NCI-H446 (cell line): ENCODE results near the gene ATXN7.

ENCODE experiments used
- DNase-seq, 2 experiments: peaks; one replicate each; lab custom pipeline; 2025; lab: John Stamatoyannopoulos, UW

The ATXN7 gene

GRCh38 chr3:63864008-63864964, 619 bp downstream of the ATXN7 start:
- no peak for DNase-seq

DNA sequence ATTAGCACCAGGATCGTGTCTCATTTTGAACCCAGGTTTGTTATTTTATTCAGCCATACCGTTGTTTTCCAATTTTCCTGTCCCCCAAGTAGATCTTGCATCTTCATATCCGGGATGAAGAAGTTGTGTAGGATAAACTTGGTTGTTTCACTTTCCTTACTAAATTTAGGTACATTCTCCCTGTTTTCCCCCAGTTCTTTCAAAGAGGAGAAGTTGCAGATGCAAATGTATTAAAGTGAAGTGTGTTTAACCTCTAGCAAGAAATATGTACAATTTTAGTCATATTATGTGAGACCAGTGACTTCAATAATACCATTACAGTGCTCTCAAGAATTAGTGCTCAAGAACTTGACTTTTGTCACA, 1.3 kb downstream of the ATXN7 start:
- no peak for DNase-seq

- no peak for DNase-seq
Observed at GRCh38 chr3:63867225-63867624, 3.6 kb downstream of the ATXN7 start.

- no peak for DNase-seq
Observed at GRCh38 chr3:63869940-63870614, 6.4 kb downstream of the ATXN7 start.

DNA sequence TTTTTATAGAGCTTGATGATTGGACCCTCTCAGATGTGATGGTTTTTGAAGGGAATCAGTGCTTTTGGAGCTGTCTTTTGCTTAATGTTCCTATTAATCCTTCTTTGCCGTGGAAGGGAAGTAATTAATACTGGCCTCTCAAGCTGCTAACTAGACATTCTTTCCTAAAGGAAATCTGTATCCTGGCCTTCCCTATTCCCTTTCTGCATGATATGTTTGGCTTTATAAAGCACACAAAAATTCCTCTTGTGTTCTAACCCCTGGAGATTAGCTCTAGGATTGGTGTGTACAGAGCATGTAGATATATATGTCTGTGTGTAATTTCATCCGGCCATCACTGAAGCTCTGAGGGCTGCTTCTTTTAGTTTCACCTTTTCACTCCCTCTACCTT, 6.9 kb downstream of the ATXN7 start:
- no peak for DNase-seq

DNA sequence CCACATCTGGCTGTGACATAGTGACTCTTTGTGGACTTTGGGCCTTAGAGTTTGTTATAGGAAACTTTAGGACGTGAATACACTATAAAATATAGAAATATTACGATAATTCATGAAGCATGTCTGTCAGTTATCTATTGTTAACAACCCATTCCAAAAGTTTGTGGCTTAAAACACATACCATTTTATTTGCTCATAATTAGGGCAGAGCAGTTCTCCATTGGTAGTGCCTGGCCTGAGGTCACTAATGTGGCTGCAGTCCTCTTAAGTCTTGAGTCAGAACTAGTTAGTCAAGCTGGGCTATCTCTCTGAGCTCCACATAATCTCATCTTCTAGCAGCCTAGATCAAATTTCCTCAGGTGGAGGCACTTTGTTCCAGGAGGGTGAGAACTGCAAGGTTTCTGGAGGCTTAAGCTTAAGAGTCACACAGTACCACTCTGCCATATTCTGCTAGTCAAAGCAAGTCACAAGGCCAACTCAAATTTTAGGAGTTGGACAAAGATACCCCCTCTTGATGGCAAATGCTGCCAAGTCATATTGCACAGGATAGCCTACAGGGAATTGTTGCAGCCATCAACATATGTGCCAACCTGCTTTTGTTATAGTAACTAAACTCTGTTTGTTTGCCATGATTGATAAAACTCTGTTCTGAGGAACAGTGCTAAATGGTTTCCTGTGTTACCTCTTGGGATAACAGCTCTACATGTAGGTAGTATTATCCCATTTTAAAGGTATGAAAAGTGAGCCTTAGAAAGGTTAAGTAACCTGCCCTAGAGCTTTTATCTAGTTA, 8.7 kb downstream of the ATXN7 start:
- no peak for DNase-seq

DNA sequence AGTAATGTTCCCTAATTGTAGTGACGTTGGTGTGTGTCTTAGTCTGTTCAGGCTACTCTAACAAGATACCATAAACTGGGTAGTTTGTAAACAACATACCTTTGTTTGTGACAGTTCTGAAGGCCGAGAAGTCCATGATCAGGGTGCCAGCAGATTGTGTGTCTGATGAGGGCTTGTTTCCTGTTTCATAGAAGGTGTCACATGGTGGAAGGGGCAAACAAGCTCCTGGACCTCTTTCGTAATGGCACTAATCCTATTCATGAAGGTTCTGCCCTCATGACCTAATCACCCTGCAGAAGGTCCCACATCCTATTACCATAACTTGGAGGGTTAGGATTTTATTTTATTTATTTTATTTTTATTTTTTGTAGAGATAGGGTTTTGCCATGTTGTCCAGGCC, 11.1 kb downstream of the ATXN7 start:
- DNase-seq: no peak

DNA sequence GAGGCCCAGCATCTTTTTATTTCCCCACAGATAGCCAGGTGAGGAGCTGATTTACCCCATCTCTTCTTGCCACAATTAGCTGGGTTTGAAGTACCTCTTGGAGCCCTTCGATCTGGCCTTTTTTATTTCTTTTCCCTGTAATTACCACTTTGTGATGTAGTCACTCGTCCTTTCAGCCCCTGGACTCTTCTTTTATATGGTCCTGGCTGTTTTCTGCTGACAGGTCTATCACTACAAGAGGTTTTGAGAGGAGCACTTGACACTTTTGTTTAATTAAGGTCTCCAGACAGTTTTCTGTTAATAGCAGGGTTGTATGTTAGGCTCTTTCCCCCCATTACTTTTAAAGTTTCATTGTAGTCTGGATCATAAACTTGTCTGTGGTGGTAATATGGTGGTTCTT, 11.8 kb downstream of the ATXN7 start:
- DNase-seq: no peak

GRCh38 chr3:63876260-63876659, 12.6 kb downstream of the ATXN7 start:
- no peak for DNase-seq

- DNase-seq: no peak
Observed at GRCh38 chr3:63877737-63878393, 14.2 kb downstream of the ATXN7 start.

GRCh38 chr3:63878394-63879060, 14.9 kb downstream of the ATXN7 start:
- no peak for DNase-seq

DNA sequence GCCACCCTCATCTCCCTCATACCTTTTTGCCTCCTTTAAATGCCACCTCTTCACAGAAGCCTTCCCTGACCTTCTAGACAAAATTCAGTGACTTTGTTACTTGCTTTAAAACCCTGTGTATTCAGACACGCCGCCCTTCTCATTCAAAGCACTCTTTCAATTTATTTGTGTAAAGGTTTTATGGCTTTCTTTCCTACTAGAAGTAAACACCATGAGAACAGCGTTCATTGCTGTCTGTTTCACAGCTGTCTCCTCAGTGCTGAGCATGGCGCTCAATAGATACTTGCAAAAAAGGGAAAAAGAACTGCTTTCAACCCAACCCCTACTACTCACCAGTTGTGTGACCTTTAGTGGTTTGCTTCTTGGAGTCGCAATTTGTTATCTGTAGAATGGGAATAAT, 17.0 kb downstream of the ATXN7 start:
- no peak for DNase-seq

- DNase-seq: no peak
Observed at GRCh38 chr3:63886858-63887257, 23.2 kb downstream of the ATXN7 start.

- no peak for DNase-seq
Observed at GRCh38 chr3:63891518-63891917, 27.9 kb downstream of the ATXN7 start.

DNA sequence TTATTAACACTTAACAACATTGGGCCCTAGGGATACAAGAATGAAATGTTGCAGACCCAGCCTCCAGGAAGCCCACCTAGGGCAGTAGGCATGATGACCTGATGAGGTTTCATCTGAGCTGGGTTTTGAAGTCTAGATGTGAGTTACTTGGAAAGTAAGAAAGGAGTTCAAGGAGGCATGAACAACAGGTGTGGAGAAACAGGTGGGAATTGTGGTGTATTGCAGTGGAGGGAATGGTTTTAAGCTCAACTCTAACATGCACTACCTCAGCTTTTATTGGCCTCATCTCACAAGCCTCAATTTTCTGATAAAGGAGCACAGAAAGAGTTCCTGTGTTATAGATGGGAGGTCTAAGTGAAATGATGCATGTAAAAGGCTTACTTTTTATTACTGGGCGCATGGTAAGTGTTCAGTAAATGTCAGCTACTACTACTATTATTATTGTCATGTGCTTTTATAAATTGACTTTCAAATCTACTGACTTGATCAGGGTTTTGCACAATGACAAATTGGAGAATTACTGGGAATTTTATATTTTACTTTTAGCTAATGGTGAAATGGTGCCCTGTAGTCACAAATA, 29.2 kb downstream of the ATXN7 start:
- DNase-seq: no peak

GRCh38 chr3:63895422-63896189, 31.9 kb downstream of the ATXN7 start:
- no peak for DNase-seq

DNA sequence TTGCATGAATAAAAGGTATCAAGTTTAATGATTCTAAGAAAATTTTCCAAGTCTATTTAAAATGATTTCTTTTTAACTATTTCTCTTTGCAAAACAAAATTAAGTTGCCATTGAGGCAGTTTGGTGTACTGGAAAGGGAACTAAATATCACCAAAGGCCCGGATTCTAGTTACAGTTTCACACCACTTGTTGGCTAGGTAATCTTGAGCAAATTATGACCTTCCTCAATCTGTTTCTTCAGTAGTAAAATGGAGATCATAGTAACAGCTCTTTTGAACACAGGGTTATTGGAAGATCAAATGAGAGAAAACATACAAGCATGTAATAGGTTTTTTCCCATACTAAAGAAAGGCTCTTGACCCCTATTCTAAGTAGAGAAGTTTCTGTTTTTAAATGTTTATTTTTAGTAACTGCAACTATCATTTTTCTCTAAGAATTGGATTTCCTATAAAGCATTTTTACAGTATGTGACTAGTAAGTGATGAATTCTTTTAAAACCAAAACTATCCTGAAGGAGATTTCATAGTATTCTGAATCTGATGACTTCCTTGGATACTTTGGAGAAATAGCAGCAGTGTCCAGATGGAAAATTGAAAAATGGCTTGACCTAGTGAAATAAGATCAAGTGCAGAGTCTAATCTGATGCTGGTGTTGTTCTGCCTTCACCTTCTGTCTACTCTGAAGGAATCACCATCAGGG, 32.8 kb downstream of the ATXN7 start:
- no peak for DNase-seq

- no peak for DNase-seq
Observed at GRCh38 chr3:63900010-63900409, 36.3 kb downstream of the ATXN7 start.

- DNase-seq: no peak
Observed at GRCh38 chr3:63900459-63900858, 36.8 kb downstream of the ATXN7 start.
